NCI-H2107 treated with DMSO at 0.1 percent for 48 hours (cell line): ENCODE results near the gene TPPP.
A peak's percentile ranks its signal among the peaks of the same experiment; 100 is the strongest.

Source experiments
- DNase-seq: peaks from one replicate; lab custom pipeline; 2025; ENCODE audit not compliant: unreplicated experiment; lab: John Stamatoyannopoulos, UW

The TPPP gene

DNA sequence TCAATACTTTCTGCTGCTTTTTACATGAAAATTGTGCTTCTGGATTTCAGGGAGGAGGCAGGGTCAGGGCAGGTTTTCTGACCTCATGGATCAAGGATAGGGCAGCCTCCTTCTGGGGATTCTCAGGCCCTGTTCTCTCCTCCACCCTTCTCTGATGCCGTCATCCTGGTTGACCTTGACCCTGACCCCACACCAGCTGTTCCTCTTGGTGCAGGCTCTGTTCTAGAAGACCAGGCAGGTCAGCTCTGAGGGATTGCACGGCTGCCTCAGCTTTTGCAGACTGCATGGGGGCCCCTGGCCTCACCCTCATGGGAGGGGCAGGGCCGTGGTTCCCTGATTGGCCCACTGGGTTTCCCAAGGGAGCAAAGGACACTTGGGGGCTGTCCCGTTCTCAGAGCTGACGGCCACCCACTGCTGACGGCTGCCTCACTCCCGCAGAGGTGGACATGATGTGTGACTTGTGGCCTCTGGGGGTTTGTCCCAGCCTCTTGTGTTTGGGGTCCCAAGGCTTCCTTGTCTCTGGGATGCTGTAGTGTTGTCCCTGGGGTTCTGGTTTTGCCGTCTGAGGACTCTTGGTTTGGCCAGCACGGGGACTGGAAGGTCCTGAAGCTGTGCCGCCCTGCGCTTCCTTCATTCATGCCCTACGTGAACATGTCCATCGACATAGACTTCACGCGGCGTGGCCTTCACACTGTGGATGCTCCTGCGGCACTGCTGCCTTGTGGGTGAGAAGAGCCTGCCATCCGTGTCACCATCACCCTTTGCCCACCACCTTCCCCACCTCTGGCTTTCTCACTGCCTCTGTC lies 46.6 kb downstream of the TPPP start:
- DNase-seq = no peak

GRCh38 chr5:645421-645820 lies 47.7 kb downstream of the TPPP start:
- no peak for DNase-seq

DNA sequence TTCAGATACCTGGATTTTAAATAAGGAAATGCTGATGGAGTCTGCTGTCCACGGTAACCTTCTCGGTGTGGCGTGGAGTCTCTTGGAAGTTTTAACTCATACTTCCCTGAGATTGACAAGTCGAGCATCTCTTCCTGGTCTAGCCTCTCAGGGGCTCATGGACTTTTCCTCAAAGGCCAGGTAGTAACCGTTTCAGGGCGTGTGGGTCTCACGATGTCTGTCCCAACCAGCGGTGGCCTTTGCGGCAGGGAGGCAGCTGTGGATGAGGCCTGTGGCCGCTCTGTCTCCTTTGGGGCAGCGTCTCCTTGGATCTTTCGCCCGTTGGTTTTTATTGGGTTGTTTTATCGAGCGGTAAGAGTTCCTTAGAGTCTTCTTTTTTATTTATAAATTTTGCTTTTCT lies 48.2 kb downstream of the TPPP start:
- no peak for DNase-seq

DNA sequence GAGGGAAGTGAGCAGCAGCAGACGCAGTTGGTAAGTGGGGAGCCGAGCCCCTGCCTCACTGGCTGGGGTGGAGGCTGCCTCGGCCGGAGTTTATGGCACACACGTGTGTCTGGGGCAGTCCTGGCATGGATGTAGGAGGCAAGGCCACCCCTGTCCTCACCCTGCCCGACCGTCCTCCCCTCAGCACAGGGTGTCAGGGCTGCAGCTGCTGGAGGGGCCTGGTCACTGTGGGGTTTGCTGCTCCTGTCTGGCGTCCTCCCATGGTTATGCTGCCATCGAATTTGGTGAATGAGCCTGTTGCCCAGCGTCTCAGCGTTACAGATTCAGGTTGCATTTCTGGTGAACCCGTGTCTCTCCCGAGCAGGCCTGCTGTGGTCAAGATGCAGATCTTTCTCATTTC lies 48.6 kb downstream of the TPPP start:
- DNase-seq = no peak

GRCh38 chr5:643811-644271 lies 49.3 kb downstream of the TPPP start:
- peak; percentile 93 for DNase-seq

DNA sequence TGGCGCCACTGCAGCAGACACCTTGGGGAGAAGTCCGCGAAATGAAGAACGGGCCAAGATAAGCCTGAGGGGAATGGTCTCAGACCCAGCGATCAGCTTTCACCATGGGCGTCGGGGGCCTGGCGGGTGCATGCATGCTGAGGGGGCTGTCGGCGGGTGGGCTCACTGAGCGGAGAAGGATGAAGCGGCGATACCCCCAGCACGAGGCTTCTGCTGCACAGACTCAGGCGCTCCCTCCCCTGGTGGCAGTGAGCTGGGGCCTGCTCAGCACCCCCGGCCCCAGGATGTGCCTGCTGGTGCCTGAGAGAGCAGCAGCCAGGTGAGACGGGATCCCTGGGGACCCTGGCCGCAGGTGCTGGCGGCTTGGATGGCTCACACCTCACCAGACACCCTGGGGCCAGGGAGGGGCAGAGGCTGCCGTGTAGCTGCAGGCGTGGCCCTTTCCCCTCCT lies 49.8 kb downstream of the TPPP start:
- peak; percentile 89 for DNase-seq

DNA sequence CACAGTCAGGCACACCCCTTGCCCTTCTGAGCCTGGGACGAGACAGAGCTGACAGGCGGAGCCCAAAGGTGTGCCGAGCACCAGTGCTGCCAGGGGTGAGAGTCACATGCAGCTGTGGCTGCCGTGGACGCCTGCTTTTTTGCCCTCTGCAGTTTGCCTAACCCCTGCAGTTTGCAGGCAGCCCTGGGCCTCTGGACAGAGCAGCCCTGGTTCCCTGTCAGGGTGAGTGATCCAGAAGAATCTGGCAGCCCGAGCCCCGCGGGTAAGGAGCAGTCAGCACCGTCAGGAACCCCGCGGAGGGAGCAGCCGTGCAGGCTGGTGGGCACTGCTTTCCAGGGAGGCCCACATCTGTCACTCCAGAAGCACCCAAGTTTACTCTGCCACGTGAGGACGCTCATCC lies 50.7 kb downstream of the TPPP start:
- DNase-seq = no peak

DNA sequence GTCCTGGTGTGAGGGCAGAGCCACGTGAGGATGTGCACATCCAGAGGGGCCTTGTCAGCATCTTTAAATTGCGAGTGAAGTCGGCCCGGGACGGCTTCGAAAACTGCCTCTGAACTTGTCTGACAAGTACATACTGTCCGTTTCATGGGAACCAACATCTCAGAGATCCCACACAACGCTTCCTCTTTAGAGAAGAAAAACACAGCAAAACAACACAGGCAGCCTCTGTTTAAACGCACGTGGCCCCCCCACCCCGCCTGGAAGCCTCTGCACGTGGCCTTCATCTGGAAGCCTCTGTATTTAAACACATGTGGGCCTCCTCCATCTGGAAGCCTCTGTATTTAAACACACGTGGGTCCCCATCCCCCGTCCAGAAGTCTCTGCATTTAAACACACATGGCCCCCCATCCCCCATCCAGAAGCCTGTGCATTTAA lies 51.8 kb downstream of the TPPP start:
- DNase-seq = no peak

- no peak for DNase-seq
These were observed 52.5 kb downstream of the TPPP start for GRCh38 chr5:640461-641330.

DNA sequence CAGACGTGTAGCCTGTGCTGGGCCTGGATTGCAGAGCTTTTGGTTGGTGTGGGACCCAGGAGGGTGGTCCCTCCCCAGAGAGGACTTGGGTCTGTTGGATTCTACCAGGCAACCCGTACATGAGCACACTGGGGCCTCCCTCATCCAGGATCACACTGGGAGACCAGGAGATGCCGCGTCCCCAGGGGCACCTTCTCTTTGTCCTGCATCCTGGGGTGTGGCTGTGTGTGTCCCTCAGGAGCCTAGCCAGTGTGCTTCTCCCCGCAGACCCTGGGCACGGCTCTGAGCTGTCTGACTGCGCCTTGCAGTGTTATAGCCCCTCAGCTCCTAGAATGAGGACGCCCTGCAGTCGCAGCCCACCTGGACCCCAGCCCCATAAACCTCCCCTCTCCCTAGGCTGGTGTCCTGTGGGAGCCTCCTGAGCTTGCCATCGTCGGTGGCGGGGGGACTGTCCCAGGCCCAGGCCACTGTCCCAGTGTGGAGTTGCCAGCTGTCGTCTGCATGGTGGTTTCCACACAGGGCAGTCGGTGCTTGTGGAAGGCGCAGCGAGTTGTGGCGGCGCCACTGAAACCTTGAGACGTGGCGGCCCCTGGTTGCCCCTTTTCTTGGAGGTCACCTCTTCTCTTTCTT lies 53.5 kb downstream of the TPPP start:
- DNase-seq = no peak

GRCh38 chr5:639253-639530 lies 54.0 kb downstream of the TPPP start:
- DNase-seq = no peak

DNA sequence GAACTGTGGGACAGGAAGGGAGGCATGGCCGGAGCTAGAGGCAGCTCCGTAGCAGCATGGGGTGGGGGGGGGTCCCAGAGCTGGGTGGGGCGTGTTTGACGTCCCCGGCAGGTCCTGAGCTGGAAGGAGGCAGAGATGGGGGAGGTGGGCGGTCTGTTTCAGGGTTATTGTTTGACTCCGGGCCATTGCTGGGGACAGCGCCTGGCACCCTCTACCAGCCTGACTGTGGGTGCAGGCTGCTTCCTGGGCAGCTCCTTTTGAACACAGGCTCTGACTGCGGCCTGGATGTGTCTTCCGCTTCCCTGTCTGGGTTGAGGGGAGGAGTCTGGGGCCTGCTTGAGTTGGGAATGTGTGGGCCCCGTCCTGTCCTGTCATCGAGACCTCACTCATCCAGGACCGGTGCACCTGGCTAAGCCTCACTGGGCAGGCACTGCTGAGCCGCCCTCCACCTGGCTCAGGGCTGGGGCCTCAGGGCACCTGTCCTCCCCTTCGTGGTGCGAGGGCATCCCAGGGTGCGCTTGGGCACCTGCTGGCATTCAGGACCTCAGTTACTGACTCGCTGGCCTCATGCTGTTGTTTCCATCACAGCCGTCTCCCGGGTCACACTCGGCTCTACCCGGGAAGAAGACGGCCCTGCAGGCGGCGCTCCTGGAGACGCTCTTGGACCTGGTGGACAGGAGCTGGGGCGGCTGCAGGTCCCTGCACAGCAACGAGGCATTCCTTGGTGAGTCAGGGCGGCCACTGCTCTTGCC lies 54.5 kb downstream of the TPPP start:
- DNase-seq = no peak

GRCh38 chr5:637581-638450 lies 55.3 kb downstream of the TPPP start:
- DNase-seq = no peak

- DNase-seq = no peak
These were observed 56.2 kb downstream of the TPPP start for GRCh38 chr5:636951-637350.

DNA sequence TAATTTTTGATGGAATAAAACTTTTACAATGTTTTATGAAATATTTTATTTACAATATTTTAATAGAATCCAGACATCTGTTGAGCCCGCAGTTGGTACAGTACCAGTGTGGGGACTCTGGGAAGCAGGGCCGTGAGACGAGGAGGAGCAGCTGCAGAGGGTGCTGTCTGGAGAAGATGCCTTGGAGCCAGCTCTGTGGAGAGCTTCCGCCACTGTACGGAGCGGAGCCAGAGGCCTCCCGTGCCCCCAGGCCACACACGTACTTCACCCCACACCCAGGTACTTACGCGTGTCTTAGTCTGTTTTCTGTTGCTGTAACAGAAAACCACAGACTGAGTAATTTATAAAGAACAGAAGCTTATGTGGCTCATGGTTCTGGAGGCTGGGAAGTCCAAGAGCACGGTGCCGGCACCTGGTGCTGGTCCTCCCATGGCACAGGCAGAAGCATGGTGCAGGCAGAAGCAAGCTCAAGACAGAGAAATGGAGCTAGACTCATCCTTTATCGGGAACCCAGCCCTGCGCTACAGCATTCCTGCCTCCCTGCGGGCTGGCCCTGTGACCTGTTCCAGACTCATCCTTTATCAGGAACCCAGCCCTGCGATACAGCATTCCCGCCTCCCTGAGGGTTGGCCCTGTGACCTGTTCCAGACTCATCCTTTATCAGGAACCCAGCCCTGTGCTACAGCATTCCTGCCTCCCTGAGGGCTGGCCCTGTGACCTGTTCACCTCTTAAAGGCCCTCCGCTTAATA lies 57.7 kb downstream of the TPPP start:
- DNase-seq = no peak

- DNase-seq = no peak
These were observed 59.0 kb downstream of the TPPP start for GRCh38 chr5:634191-634590.

GRCh38 chr5:633501-633955 lies 59.6 kb downstream of the TPPP start:
- no peak for DNase-seq

DNA sequence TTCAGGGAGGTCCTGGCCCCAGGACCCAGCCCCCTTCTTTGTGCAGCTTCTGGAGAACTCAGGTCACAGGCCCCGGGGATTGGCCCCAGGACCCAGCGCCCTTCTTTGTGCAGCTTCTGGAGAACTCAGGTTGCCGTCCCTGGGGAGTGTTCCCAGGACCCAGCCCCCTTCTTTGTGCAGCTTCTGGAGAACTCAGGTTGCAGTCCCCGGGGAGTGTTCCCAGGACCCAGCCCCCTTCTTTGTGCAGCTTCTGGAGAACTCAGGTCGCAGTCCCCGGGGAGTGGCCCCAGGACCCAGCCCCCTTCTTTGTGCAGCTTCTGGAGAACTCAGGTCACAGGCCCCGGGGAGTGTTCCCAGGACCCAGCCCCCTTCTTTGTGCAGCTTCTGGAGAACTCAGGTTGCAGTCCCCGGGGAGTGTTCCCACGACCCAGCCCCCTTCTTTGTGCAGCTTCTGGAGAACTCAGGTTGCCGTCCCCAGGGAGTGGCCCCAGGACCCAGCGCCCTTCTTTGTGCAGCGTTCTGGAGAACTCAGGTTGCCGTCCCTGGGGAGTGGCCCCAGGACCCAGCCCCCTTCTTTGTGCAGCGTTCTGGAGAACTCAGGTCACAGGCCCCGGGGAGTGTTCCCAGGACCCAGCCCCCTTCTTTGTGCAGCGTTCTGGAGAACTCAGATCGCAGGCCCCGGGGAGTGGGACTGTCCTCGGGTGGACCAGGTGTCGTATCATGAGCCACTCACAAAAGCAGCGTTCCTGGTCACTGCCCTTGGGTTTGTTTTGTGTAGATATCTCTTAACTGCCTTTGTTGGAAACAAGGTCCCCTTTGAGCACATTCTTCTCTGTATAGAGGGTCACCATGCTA lies 64.6 kb downstream of the TPPP start:
- DNase-seq = peak; percentile 48
